IPS-20b (cell line): ENCODE measurements around the gene PPP4R1.
"Not testable (repeated sequence)": the region's sequence is repeated elsewhere in the genome, so short reads cannot be mapped to it uniquely, and the experiment has no call there.

Experiments
- H3K27ac ChIP-seq: one replicate; pipeline ENCODE4 v1.5.1; 2013; ENCODE audit warnings: low read length
- H3K27me3 ChIP-seq: 2 replicates; pipeline ENCODE4 v1.6.1; 2013; ENCODE audit warnings: mild to moderate bottlenecking, low read length, inconsistent platforms; ENCODE audit not compliant: insufficient read depth
- H3K36me3 ChIP-seq: 2 replicates; pipeline ENCODE4 v1.6.1; 2013; ENCODE audit warnings: low read depth, mild to moderate bottlenecking, inconsistent platforms, low read length, moderate library complexity; ENCODE audit not compliant: insufficient read depth
- H3K4me1 ChIP-seq: 2 replicates; pipeline ENCODE4 v1.6.1; 2013; ENCODE audit warnings: mild to moderate bottlenecking, control low read depth, inconsistent platforms, low read length, moderate library complexity; ENCODE audit not compliant: insufficient read depth
- H3K4me3 ChIP-seq: 2 replicates; pipeline ENCODE4 v1.5.1; 2013; ENCODE audit warnings: mild to moderate bottlenecking, low read length, inconsistent platforms
- H3K9ac ChIP-seq: 2 replicates; pipeline ENCODE4 v1.6.1; 2013; ENCODE audit warnings: low read depth, mild to moderate bottlenecking, inconsistent platforms, low read length, moderate library complexity
- H3K9me3 ChIP-seq: 2 replicates; pipeline ENCODE4 v1.6.1; 2013; ENCODE audit warnings: mild to moderate bottlenecking, low read depth, low read length, inconsistent platforms; ENCODE audit not compliant: insufficient read depth

PPP4R1 gene

DNA sequence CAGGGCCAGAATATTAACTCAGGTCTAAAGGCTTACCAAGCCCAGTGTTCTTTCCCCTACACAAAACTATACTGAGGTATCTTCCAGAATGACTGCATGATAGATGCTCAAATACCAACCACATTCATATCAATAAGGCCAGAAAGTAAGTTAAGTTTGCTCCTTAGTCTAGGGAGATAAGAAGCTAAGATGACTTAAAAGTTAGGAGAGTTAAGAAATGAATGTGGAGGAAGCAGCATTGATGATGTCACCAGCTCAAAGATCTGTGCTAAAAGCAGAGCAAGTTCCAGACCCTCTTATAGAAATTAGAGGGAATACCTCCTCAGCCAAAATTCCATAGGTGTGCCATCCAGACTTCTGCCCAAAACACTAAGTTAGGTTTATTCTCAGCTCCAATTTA lies 6.1 kb downstream of the PPP4R1 start:
- Histone ChIP-seq H3K27ac (no peak overlapping the region), H3K9ac (no peak overlapping the region)

GRCh38 chr18:9607111-9607510 lies 7.2 kb downstream of the PPP4R1 start:
- not testable (repeated sequence) for H3K9ac ChIP-seq, H3K9me3 ChIP-seq, H3K4me3 ChIP-seq, H3K4me1 ChIP-seq, H3K27me3 ChIP-seq, H3K27ac ChIP-seq
- peaks cover 22% of the 10 kb centered on the region for H3K36me3 ChIP-seq

More for the DNA sequence above, 6.1 kb downstream of the PPP4R1 start:
- no peak overlapping the region for H3K4me3 ChIP-seq
- no peaks in the 10 kb centered on the region for H3K9me3 ChIP-seq
- H3K27me3 ChIP-seq = no peaks in the 10 kb centered on the region
- H3K4me1 ChIP-seq = 0 out of 2 replicates have a peak, but pooled peaks cover 6% of the 10 kb centered on the region
- peaks cover 22% of the 10 kb centered on the region for H3K36me3 ChIP-seq

DNA sequence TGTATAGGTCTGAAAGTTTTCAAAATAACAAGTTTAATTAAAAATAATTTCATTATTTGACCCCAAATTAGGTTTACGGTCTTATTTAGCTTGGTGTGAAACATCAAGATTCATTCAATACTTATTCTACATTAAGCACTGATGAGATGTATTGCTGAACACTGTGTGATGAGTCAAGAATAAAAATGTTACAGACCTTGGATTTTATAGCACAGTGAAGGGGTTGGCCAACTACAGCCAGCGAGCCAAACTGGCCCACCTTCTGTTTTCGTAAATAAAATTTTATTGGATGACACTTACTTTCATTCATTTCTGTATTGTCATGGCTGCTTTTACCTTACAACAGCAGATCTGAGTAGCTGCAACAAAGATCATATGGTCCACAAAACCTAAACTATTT lies 8.3 kb downstream of the PPP4R1 start:
- Histone ChIP-seq H3K4me3 (no peak overlapping the region), H3K27ac (no peak overlapping the region), H3K9ac (no peak overlapping the region), H3K36me3 (peaks cover 19% of the 10 kb centered on the region), H3K9me3 (0 out of 2 replicates have a peak, but pooled peaks cover 1% of the 10 kb centered on the region), H3K4me1 (0 out of 2 replicates have a peak, but pooled peaks cover 4% of the 10 kb centered on the region), H3K27me3 (no peaks in the 10 kb centered on the region)

- H3K27me3 ChIP-seq = no peaks in the 10 kb centered on the region
- peaks cover 14% of the 10 kb centered on the region; the same call in 1 of the 2 replicates for H3K9me3 ChIP-seq
- H3K27ac ChIP-seq = no peak overlapping the region
- no peak overlapping the region for H3K4me3 ChIP-seq
- peaks cover 21% of the 10 kb centered on the region for H3K36me3 ChIP-seq
- 0 out of 2 replicates have a peak, but pooled peaks cover 4% of the 10 kb centered on the region for H3K4me1 ChIP-seq
- no peak overlapping the region for H3K9ac ChIP-seq
Measured at GRCh38 chr18:9604348-9604747, 10.0 kb downstream of the PPP4R1 start.

- Histone ChIP-seq H3K9me3 (peaks cover 14% of the 10 kb centered on the region; the same call in 1 of the 2 replicates), H3K27me3 (no peaks in the 10 kb centered on the region), H3K27ac (no peak overlapping the region), H3K4me1 (peaks cover 4% of the 10 kb centered on the region; the same call in 1 of the 2 replicates), H3K36me3 (peaks cover 10% of the 10 kb centered on the region; the same call in 1 of the 2 replicates), H3K4me3 (no peak overlapping the region), H3K9ac (no peak overlapping the region)
Measured at GRCh38 chr18:9599328-9599727, 15.0 kb downstream of the PPP4R1 start.

- Histone ChIP-seq H3K4me3 (no peak overlapping the region), H3K27me3 (no peaks in the 10 kb centered on the region), H3K27ac (no peak overlapping the region), H3K4me1 (peaks cover 7% of the 10 kb centered on the region; the same call in 1 of the 2 replicates), H3K9ac (no peak overlapping the region), H3K9me3 (peaks cover 14% of the 10 kb centered on the region; the same call in 1 of the 2 replicates), H3K36me3 (peaks cover 19% of the 10 kb centered on the region; the same call in 1 of the 2 replicates)
Measured at GRCh38 chr18:9597609-9598008, 16.8 kb downstream of the PPP4R1 start.

- Histone ChIP-seq H3K27me3 (no peaks in the 10 kb centered on the region), H3K27ac (no peak overlapping the region), H3K36me3 (peaks cover 19% of the 10 kb centered on the region; the same call in 1 of the 2 replicates), H3K9me3 (peaks cover 14% of the 10 kb centered on the region; the same call in 1 of the 2 replicates), H3K4me1 (peaks cover 7% of the 10 kb centered on the region; the same call in 1 of the 2 replicates), H3K4me3 (no peak overlapping the region), H3K9ac (no peak overlapping the region)
Measured at GRCh38 chr18:9596843-9597526, 17.4 kb downstream of the PPP4R1 start.

- Histone ChIP-seq H3K36me3 (peaks cover 17% of the 10 kb centered on the region; the same call in 1 of the 2 replicates), H3K9me3 (peaks cover 14% of the 10 kb centered on the region; the same call in 1 of the 2 replicates), H3K9ac (no peak overlapping the region), H3K4me3 (no peak overlapping the region), H3K27ac (no peak overlapping the region), H3K4me1 (peaks cover 7% of the 10 kb centered on the region; the same call in 1 of the 2 replicates), H3K27me3 (no peaks in the 10 kb centered on the region)
Measured at GRCh38 chr18:9596226-9596625, 18.1 kb downstream of the PPP4R1 start.

DNA sequence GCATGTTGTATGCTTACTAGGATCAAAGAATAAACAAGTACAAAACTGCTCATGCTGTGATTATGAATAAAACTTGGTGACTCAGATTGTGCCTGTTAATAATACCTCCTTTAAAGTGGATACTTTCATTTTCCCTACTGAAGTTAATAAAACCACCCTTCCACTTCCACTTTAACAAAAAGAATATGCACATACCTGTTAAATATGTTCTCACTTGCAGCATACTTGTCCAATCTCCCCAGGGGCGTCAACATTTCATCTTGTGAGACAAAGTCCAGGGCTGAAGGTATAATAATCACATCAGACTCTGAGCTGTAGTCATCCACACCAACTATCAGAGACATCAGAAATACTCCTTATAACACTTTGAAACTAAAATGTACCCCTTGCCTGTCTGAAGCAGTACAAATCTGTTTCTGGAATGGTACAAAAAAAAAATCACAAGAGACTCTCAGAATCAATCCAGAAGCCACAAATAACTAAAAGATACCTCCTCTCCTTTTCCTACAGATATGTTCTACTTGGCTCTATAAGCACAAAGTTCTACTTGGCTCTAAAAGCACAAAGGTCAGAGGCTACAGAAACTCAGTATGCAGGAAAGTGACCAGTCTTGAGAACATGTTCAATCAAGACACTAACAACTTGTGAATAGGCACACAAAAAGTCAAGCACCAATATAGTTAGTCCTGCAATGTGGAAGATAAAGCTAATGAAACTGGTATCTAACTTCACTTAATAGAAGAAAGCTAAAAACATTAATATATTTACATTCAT lies 19.3 kb downstream of the PPP4R1 start:
- Histone ChIP-seq H3K27me3 (no peaks in the 10 kb centered on the region), H3K9me3 (peaks cover 3% of the 10 kb centered on the region; the same call in 1 of the 2 replicates), H3K4me1 (peaks cover 7% of the 10 kb centered on the region; the same call in 1 of the 2 replicates), H3K27ac (no peak overlapping the region), H3K4me3 (no peak overlapping the region), H3K9ac (no peak overlapping the region), H3K36me3 (peaks cover 23% of the 10 kb centered on the region)

DNA sequence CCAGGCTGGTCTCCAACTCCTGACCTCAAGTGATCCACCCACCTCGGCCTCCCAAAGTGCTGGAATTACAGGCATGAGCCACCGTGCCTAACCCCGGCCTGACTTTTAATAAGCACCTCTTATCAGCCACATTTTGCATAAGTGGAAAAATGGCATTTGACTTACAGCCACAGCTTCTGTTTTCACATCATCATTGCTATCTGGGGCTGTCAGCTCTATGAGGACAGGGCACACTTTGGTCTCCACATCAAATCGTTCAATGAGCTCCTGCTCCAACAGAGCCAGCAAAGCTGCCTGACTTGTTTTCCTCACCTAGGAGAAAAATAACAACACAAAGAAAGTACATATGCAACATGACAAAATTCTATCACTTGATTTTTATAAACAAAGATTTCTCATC lies 26.4 kb downstream of the PPP4R1 start:
- Histone ChIP-seq H3K9ac (no peak overlapping the region), H3K27me3 (no peaks in the 10 kb centered on the region), H3K4me3 (no peak overlapping the region), H3K27ac (no peak overlapping the region), H3K9me3 (no peaks in the 10 kb centered on the region), H3K36me3 (peaks cover 61% of the 10 kb centered on the region), H3K4me1 (no peaks in the 10 kb centered on the region)

DNA sequence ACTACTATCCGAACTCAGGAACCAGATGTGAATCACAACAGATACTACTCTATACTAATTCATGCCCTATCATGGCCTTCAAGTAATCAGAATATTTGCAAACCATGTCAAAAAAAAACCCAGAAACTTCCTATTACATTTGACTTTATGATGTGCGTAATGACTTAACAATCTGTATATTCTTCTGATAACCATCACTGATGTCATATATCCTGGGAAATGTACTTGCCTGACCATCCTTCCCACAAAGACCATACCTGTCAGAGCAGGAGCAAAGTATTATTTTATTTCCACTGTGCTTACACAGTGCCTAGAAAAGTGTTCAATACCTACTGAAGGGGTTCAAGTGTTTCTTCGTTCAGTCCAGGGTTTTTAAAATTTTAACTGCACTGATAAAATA lies 27.5 kb downstream of the PPP4R1 start:
- no peaks in the 10 kb centered on the region for H3K4me1 ChIP-seq
- H3K4me3 ChIP-seq = no peak overlapping the region
- no peak overlapping the region for H3K9ac ChIP-seq
- no peaks in the 10 kb centered on the region for H3K9me3 ChIP-seq
- no peak overlapping the region for H3K27ac ChIP-seq
- peaks cover 69% of the 10 kb centered on the region for H3K36me3 ChIP-seq
- H3K27me3 ChIP-seq = no peaks in the 10 kb centered on the region
